Spleen (tissue), 11 donors: ENCODE results near the gene EHMT1. TPM values are rescaled to one million over a fixed set of nuclear protein-coding genes. Genes with fewer than 3 reads are reported as not detected.

Source experiments
- DNase-seq: peaks from one replicate; pipeline ENCODE4 v3.0.0-alpha.2; 2020
- H3K27ac ChIP-seq, 8 donors: fragments of 200-600 bp; sonication (generic) in 7 of 8; 1 replicate in 4 of 8; 2 replicates in 4 of 8; pipeline versions ENCODE4 v1.5.0 to v1.8.0; 2016 to 2021; ENCODE audit warnings: inconsistent platforms in 4 of 8, mild to moderate bottlenecking in 4 of 8, moderate library complexity in 1 of 8
- H3K27me3 ChIP-seq, 7 donors: fragments of 200-600 bp; sonication (generic) in 6 of 7; replicated peaks in 1 of 7; 1 replicate in 4 of 7; 2 replicates in 3 of 7; pipeline versions ENCODE4 v1.5.0 to v1.8.0; 2016 to 2021; ENCODE audit warnings: inconsistent platforms in 3 of 7, mild to moderate bottlenecking in 1 of 7
- H3K36me3 ChIP-seq, 6 donors: fragments of 200-600 bp; sonication (generic) in 5 of 6; 1 replicate in 4 of 6; 2 replicates in 2 of 6; pipeline versions ENCODE4 v1.5.0 to v1.8.0; 2016 to 2021; ENCODE audit warnings: inconsistent platforms in 2 of 6
- H3K4me1 ChIP-seq, 6 donors: fragments of 200-600 bp; sonication (generic) in 5 of 6; 1 replicate in 3 of 6; 2 replicates in 3 of 6; pipeline versions ENCODE4 v1.5.0 to v1.8.0; 2016 to 2021; ENCODE audit warnings: inconsistent platforms in 3 of 6
- H3K4me3 ChIP-seq, 8 donors: fragments of 200-600 bp; sonication (generic) in 7 of 8; 1 replicate in 4 of 8; 2 replicates in 4 of 8; pipeline versions ENCODE4 v1.5.0 to v1.8.0; 2016 to 2021; ENCODE audit warnings: inconsistent platforms in 4 of 8, mild to moderate bottlenecking in 4 of 8, moderate library complexity in 2 of 8
- H3K9me3 ChIP-seq, 8 donors: fragments of 200-600 bp; sonication (generic) in 7 of 8; 1 replicate in 4 of 8; 2 replicates in 4 of 8; pipeline versions ENCODE4 v1.5.0 to v1.8.0; 2016 to 2021; ENCODE audit warnings: inconsistent platforms in 4 of 8
- POLR2A ChIP-seq, 3 donors: fragments of 450-650 bp; IDR thresholded peaks; one replicate each; pipeline ENCODE4 v1.5.1; 2017; ENCODE audit warnings: antibody characterized with exemption in 3 of 3, mild to moderate bottlenecking in 1 of 3
- POLR2AphosphoS5 ChIP-seq, 3 donors: sonication (generic); formaldehyde crosslinking; IDR thresholded peaks; one replicate each; pipeline ENCODE4 v1.5.1; 2017; ENCODE audit warnings: antibody characterized with exemption in 3 of 3
- WGBS, 5 donors: extraction: QIAGEN DNeasy Blood & Tissue Kit in 3 of 5; methylation state at CpG; one replicate each; pipeline versions ENCODE4 v1.1.5 to v1.1.7; 2013 to 2018; 5-methylcytosine and 5-hydroxymethylcytosine counted together
- intact Hi-C: fragments of 100-400 bp; cut with DNase I; formaldehyde crosslinking; loops from one replicate; pipeline ENCODE4 v1.15.0; 2023; ENCODE audit warnings: low total_unique reads
- polyA plus RNA-seq, 3 donors: library from polyadenylated mRNA; stranded (reverse); fragments of 200-250 nt; gene quantifications; one replicate each; pipeline ENCODE4 v1.2.1, GENCODE V29; 2013
- total RNA-seq, 7 donors: library from RNA; depleted of rRNA in 3 of 7; stranded (reverse); fragments of >200 nt in 3 of 7; fragmentation: NEBNext Ultra II Directional in 4 of 7; extraction: Animal tissue kit (Norgen Biotek cat#: 25700) in 4 of 7; gene quantifications; one replicate each; pipeline versions ENCODE4 v1.1.0 to v1.2.1, GENCODE V29; 2016 to 2021
- TF ChIP-seq, protein P1 (sequence below), 11 experiments: fragments of 200-600 bp in 7 of 11; fragments of 450-650 bp in 4 of 11; sonication (generic) in 4 of 11; IDR thresholded peaks in 8 of 11; conservative IDR thresholded peaks in 3 of 11; 1 replicate in 7 of 11; 2 replicates in 4 of 11; pipeline versions ENCODE4 v1.4.0 to v1.8.0; 2016 to 2021; ENCODE audit warnings: antibody characterized with exemption in 11 of 11, inconsistent platforms in 4 of 11, mild to moderate bottlenecking in 1 of 11
- donor health status: healthy with polysubstance abuse.
- donor health status: DM: no; HTN: no; CAD: no; lungs with moderate emphysema.
- donor health status: DM: no; HTN: no; CAD: no.
- donor health status: Bipolar disorder and iron deficiency.
- donor health status: healthy.
- donor health status: DM: no; HTN: no; CAD: no.
- donor health status: DM: yes; HTN: yes; CAD: no.

Gene EHMT1
- total and polyA plus RNA-seq, 10 donors = 35.5 to 163 (median 122) TPM

DNA sequence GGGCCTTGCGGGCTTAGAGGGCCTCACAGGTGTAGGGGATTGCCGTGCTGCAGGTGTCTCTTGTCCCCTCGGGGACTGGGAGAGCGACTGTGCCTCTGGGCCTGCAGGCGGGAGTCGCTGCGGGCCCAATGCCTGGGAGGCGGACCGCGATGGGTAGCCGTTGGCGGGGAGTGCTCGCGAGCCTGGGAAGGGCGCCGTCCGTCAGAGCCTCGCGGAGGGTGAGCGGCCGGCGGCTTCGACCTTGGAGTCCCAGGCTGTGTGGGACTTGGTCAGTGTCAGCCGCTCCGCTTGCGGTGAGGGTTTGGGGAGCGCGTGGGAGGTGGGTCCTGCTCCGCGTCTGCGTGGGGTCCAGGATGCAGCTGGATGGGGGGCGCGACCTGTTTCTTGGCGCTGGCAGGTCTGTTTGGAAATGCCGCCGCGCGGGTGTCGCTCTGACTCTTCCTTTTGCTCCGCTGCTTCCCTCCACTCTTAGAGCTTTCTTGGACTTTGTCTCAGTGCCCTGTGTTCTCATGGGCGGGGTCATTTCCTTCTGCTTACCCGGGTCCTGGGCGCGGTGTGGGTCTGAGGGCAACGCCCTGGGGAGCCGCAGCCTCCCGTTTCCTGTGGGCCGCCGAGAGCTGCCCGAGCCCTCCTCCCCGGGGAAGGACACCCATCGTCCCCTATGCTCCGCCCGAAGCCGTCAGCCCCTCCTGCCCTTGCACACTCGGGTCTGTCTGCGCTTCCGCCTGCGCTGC is 169.9 kb downstream of the EHMT1 start:
- no peak for DNase-seq
- intact Hi-C loops = no loop called here
- H3K9me3 ChIP-seq = no peaks in the 10 kb centered on the region
- H3K27ac ChIP-seq = peak overlapping the region in 4 of 8 donors; percentile 26 to 68 (median 41)
- TF ChIP-seq, protein P1, sequence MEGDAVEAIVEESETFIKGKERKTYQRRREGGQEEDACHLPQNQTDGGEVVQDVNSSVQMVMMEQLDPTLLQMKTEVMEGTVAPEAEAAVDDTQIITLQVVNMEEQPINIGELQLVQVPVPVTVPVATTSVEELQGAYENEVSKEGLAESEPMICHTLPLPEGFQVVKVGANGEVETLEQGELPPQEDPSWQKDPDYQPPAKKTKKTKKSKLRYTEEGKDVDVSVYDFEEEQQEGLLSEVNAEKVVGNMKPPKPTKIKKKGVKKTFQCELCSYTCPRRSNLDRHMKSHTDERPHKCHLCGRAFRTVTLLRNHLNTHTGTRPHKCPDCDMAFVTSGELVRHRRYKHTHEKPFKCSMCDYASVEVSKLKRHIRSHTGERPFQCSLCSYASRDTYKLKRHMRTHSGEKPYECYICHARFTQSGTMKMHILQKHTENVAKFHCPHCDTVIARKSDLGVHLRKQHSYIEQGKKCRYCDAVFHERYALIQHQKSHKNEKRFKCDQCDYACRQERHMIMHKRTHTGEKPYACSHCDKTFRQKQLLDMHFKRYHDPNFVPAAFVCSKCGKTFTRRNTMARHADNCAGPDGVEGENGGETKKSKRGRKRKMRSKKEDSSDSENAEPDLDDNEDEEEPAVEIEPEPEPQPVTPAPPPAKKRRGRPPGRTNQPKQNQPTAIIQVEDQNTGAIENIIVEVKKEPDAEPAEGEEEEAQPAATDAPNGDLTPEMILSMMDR (IDR thresholded peaks at IDR 0.05 in 8 of 11, conservative IDR thresholded peaks at IDR 0.05 in 3 of 11) = no peak
- TF ChIP-seq POLR2AphosphoS5 (IDR thresholded peaks at IDR 0.05) = peak in 1 of 3 donors; percentile 37
- 83 to 89% (median 88%) methylated on average over 47 to 59 of the region's 59 CpGs for WGBS, 5 donors
- no peak overlapping the region for H3K4me3 ChIP-seq
- H3K36me3 ChIP-seq = peaks cover 0 to 100% (median 83%) of the 10 kb centered on the region in 6 donors
- H3K4me1 ChIP-seq = peaks cover 0 to 14% (median 0%) of the 10 kb centered on the region in 6 donors
- H3K27me3 ChIP-seq = no peaks in the 10 kb centered on the region

DNA sequence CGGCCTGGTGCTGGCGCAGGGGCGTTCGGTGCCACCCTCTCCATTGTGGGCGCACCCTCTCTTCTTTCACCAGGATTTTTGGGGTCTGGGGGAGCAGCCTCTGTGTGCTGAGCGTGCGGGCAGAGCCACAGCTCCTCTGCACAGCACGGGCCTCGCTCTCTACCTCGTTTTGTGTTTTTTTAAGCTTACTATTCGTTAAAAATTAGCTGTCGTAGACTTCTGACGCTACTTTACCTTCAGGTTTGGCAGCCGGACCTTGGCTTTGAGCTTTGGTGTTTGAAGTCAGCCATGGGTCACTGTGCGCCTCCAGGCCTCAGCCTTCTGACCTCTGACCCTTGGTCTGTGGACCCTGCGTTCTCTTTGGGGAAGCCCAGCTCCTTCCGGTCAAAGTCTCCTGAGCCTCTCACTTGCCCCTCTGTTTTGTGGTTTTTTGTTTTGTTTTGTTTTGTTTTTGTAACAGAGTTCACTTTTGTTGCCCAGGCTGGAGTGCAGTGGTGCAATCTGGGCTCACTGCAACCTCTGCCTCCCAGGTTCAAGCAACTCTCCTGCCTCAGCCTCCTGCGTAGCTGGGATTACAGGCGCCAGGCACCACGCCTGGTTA is 170.6 kb downstream of the EHMT1 start:
- TF ChIP-seq, protein P1 (IDR thresholded peaks at IDR 0.05 in 8 of 11, conservative IDR thresholded peaks at IDR 0.05 in 3 of 11) = no peak
- peak in 1 of 3 donors; percentile 6 for TF ChIP-seq POLR2AphosphoS5 (IDR thresholded peaks at IDR 0.05)
- intact Hi-C loops = no loop called here
- WGBS, 5 donors = 83 to 93% (median 89%) methylated on average over 20 of the region's 20 CpGs
- peak overlapping the region in 4 of 8 donors; percentile 26 to 68 (median 41) for H3K27ac ChIP-seq
- H3K27me3 ChIP-seq = no peaks in the 10 kb centered on the region
- H3K4me3 ChIP-seq = no peak overlapping the region
- H3K36me3 ChIP-seq = peaks cover 0 to 100% (median 79%) of the 10 kb centered on the region in 6 donors
- H3K9me3 ChIP-seq = no peaks in the 10 kb centered on the region
- peaks cover 0 to 14% (median 0%) of the 10 kb centered on the region in 6 donors for H3K4me1 ChIP-seq
- no peak for DNase-seq

DNA sequence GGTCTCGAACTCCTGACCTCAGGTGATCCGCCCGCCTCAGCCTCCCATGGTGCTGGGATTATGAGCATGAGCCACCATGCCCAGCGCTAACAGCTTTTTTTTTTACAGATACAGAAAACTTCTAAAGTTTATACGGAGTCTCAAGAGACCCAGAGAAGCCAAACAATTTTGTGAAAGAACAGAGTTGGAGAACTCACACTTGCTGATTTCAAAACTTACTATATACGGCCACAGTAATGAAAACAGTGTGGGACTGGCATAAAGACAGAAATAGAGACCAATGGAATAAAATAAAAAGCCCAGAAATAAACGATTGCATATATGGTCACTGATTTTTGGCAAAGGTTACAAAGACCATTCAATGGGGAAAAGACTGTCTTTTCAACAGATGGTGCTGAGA is 173.1 kb downstream of the EHMT1 start:
- Histone ChIP-seq H3K4me3 (no peak overlapping the region), H3K27me3 (no peaks in the 10 kb centered on the region), H3K27ac (no peak overlapping the region), H3K9me3 (no peaks in the 10 kb centered on the region), H3K4me1 (peaks cover 0 to 14% (median 0%) of the 10 kb centered on the region in 6 donors), H3K36me3 (peaks cover 0 to 100% (median 79%) of the 10 kb centered on the region in 6 donors)
- intact Hi-C loops = no loop called here
- DNase-seq = no peak
- TF ChIP-seq, protein P1 (IDR thresholded peaks at IDR 0.05 in 8 of 11, conservative IDR thresholded peaks at IDR 0.05 in 3 of 11) = no peak
- no peak for TF ChIP-seq POLR2AphosphoS5 (IDR thresholded peaks at IDR 0.05)
- 95 to 98% (median 97%) methylated on average over 7 of the region's 7 CpGs for WGBS, 5 donors

DNA sequence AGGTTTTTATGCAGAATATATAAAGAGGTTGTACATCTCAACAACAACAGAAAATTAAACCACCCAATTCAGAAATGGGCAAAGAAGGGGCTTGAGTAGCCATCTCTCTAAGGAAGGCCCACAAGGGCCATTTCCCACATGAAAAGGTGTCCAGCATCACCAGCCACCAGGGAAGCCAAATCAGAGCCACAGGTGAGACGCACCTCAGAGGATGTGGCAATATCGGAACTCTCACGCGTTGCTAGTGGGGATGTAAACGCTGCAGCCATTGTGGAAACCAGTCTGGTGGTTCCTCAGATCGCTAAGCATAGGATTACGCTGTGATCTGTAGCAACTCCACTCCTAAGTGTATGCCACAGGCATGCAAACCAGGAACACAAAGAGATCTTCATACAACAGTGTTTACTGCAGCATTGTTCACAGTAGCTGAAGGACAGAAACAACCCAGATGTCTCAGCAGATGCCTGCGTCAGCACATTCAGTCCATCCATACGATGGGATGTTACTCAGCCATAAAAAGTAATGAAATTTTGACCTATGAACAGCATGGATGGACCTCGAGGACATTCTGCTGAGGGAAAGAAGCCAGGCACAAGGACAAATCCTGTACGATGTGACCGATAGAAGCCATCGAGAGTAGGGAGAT is 174.5 kb downstream of the EHMT1 start:
- TF ChIP-seq POLR2A (IDR thresholded peaks at IDR 0.05) = no peak
- TF ChIP-seq POLR2AphosphoS5 (IDR thresholded peaks at IDR 0.05) = no peak
- TF ChIP-seq, protein P1 (IDR thresholded peaks at IDR 0.05 in 8 of 11, conservative IDR thresholded peaks at IDR 0.05 in 3 of 11) = no peak
- Histone ChIP-seq H3K27ac (no peak overlapping the region), H3K27me3 (no peaks in the 10 kb centered on the region), H3K4me3 (no peak overlapping the region), H3K9me3 (no peaks in the 10 kb centered on the region), H3K36me3 (peaks cover 0 to 100% (median 82%) of the 10 kb centered on the region in 6 donors), H3K4me1 (peaks cover 0 to 12% (median 0%) of the 10 kb centered on the region in 6 donors)
- intact Hi-C loops = no loop called here
- no peak for DNase-seq
- WGBS, 5 donors = 93 to 98% (median 96%) methylated on average over 13 of the region's 13 CpGs
